HFF-Myc (cell line): ENCODE measurements around the gene UGT3A2.
"Not testable (repeated sequence)": the region's sequence is repeated elsewhere in the genome, so short reads cannot be mapped to it uniquely, and the experiment has no call there.

Experiments
- DNase-seq: peaks from one replicate; pipeline ENCODE4 v3.0.0-alpha.2; 2011; ENCODE audit warnings: low read depth; ENCODE audit errors: extremely low read depth
- H3K4me3 ChIP-seq: replicated peaks from 2 replicates; pipeline ENCODE4 v1.5.1; 2011; ENCODE audit warnings: low read depth, mild to moderate bottlenecking, control low read depth, low read length
- CTCF ChIP-seq: IDR thresholded peaks from 2 replicates; pipeline ENCODE4 v1.5.1; 2012; ENCODE audit warnings: mild to moderate bottlenecking, low read depth, low read length, control low read depth; ENCODE audit errors: missing control alignments

Gene UGT3A2

GRCh38 chr5:36040651-36041536, 25.8 kb downstream of the UGT3A2 start:
- no peak for TF ChIP-seq CTCF
- DNase-seq = no peak
- H3K4me3 ChIP-seq = no peak overlapping the region

- TF ChIP-seq CTCF = no peak
- no peak for DNase-seq
- H3K4me3 ChIP-seq = no peak overlapping the region
These were observed 31.0 kb downstream of the UGT3A2 start for GRCh38 chr5:36035696-36036095.

- not testable (repeated sequence) for DNase-seq, H3K4me3 ChIP-seq
These were observed 32.0 kb downstream of the UGT3A2 start for GRCh38 chr5:36034536-36035134.

GRCh38 chr5:36033486-36033885, 33.2 kb downstream of the UGT3A2 start:
- no peak for DNase-seq
- no peak for TF ChIP-seq CTCF
- H3K4me3 ChIP-seq = no peak overlapping the region

GRCh38 chr5:36033047-36033446, 33.6 kb downstream of the UGT3A2 start:
- no peak overlapping the region for H3K4me3 ChIP-seq
- TF ChIP-seq CTCF = no peak
- DNase-seq = no peak

- no peak for DNase-seq
- TF ChIP-seq CTCF = no peak
- no peak overlapping the region for H3K4me3 ChIP-seq
These were observed 35.5 kb downstream of the UGT3A2 start for GRCh38 chr5:36031223-36031622.

- no peak for TF ChIP-seq CTCF
- H3K4me3 ChIP-seq = no peak overlapping the region
- DNase-seq = no peak
These were observed 36.8 kb downstream of the UGT3A2 start for GRCh38 chr5:36029914-36030313.
